ENCODE results near the gene SPP2.

SPP2 gene

DNA sequence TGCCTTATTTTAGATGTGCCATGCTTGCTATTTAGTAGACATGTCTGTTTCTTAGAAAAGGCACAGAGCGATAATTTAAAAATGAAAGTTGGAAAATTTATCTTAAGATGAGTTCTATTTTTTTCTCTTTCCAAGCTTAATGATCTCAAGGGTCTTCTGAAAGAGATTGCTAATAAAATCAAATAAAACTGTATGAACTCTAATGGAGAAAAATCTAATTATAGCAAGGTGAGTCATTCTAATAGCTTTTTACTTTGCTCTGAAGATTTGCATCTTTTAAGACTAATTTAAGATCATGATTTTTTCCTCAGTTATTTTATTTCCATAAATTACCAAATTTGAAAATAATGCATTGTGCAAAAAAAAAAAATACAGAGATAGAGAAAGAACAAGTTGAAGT is 36.1 kb upstream of the SPP2 start:
- Histone ChIP-seq H3K4me3 (ENCODE audit: insufficient read length, low read depth) (no peak overlapping the region), H3K9ac (ENCODE audit: insufficient read length, low read depth) (no peak overlapping the region), H3K36me3 (ENCODE audit: insufficient read depth, insufficient read length, low read length) (no peaks in the 10 kb centered on the region), H3K9me3 (ENCODE audit: insufficient read depth, low read length) (0 out of 2 replicates have a peak, but pooled peaks cover under 1% of the 10 kb centered on the region), H3K4me1 (ENCODE audit: insufficient read depth, insufficient read length) (no peaks in the 10 kb centered on the region), H3K27me3 (ENCODE audit: insufficient read depth, insufficient read length) (no peaks in the 10 kb centered on the region)
- DNase-seq (ENCODE audit: low read depth, low spot score) = no peak
- TF ChIP-seq YY1 (IDR thresholded peaks at IDR 0.05; ENCODE audit: insufficient read depth, insufficient read length) (no peak), SUZ12 (IDR thresholded peaks at IDR 0.05; ENCODE audit: extremely low read depth, insufficient read depth, insufficient read length) (no peak), ZNF274 (IDR thresholded peaks at IDR 0.05; ENCODE audit: low read depth, low read length) (no peak)

- Histone ChIP-seq H3K9ac (ENCODE audit: insufficient read length, low read depth) (no peak overlapping the region), H3K4me1 (ENCODE audit: insufficient read depth, insufficient read length) (no peaks in the 10 kb centered on the region), H3K9me3 (ENCODE audit: insufficient read depth, low read length) (peaks cover 6% of the 10 kb centered on the region; the same call in 1 of the 2 replicates), H3K36me3 (ENCODE audit: insufficient read depth, insufficient read length, low read length) (no peaks in the 10 kb centered on the region), H3K4me3 (ENCODE audit: insufficient read length, low read depth) (no peak overlapping the region), H3K27me3 (ENCODE audit: insufficient read depth, insufficient read length) (no peaks in the 10 kb centered on the region)
- DNase-seq (ENCODE audit: low read depth, low spot score) = no peak
- TF ChIP-seq ZNF274 (IDR thresholded peaks at IDR 0.05; ENCODE audit: low read depth, low read length) (no peak), SUZ12 (IDR thresholded peaks at IDR 0.05; ENCODE audit: extremely low read depth, insufficient read depth, insufficient read length) (no peak), YY1 (IDR thresholded peaks at IDR 0.05; ENCODE audit: insufficient read depth, insufficient read length) (no peak)
Observed at GRCh38 chr2:234015861-234016260, 34.6 kb upstream of the SPP2 start.

DNA sequence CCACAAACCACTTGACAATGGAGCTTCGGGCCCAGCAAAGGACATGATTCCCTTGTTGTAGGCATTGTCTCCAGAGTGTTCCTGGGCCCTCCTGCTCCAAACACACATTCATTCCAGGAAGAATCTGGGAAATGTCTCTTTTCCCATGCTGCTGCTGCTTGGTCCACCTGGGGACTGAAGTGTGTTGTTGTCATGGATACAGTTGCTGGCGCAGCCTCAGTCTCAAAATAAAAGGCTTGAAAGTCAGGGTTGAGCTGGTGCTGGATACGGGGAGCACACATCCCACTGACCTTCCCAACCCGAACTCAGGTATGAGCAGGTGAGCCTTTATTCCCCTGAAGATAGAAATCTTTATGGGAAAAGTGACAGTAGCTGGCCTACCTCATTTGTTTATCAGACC is 30.6 kb upstream of the SPP2 start:
- no peak for DNase-seq (ENCODE audit: low read depth, low spot score)
- H3K36me3 ChIP-seq (ENCODE audit: insufficient read depth, insufficient read length, low read length) = no peaks in the 10 kb centered on the region
- H3K27me3 ChIP-seq (ENCODE audit: insufficient read depth, insufficient read length) = no peaks in the 10 kb centered on the region
- H3K4me1 ChIP-seq (ENCODE audit: insufficient read depth, insufficient read length) = no peaks in the 10 kb centered on the region
- no peak for TF ChIP-seq SUZ12 (IDR thresholded peaks at IDR 0.05; ENCODE audit: extremely low read depth, insufficient read depth, insufficient read length)
- TF ChIP-seq YY1 (IDR thresholded peaks at IDR 0.05; ENCODE audit: insufficient read depth, insufficient read length) = no peak
- TF ChIP-seq ZNF274 (IDR thresholded peaks at IDR 0.05; ENCODE audit: low read depth, low read length) = no peak
- no peak overlapping the region for H3K9ac ChIP-seq (ENCODE audit: insufficient read length, low read depth)
- peaks cover 26% of the 10 kb centered on the region; the same call in 1 of the 2 replicates for H3K9me3 ChIP-seq (ENCODE audit: insufficient read depth, low read length)
- H3K4me3 ChIP-seq (ENCODE audit: insufficient read length, low read depth) = no peak overlapping the region

GRCh38 chr2:234020332-234020731 is 30.2 kb upstream of the SPP2 start:
- Histone ChIP-seq H3K4me3 (ENCODE audit: insufficient read length, low read depth) (no peak overlapping the region), H3K4me1 (ENCODE audit: insufficient read depth, insufficient read length) (no peaks in the 10 kb centered on the region), H3K9ac (ENCODE audit: insufficient read length, low read depth) (no peak overlapping the region), H3K27me3 (ENCODE audit: insufficient read depth, insufficient read length) (no peaks in the 10 kb centered on the region), H3K9me3 (ENCODE audit: insufficient read depth, low read length) (peaks cover 29% of the 10 kb centered on the region; the same call in 1 of the 2 replicates), H3K36me3 (ENCODE audit: insufficient read depth, insufficient read length, low read length) (no peaks in the 10 kb centered on the region)
- DNase-seq (ENCODE audit: low read depth, low spot score) = no peak
- TF ChIP-seq ZNF274 (IDR thresholded peaks at IDR 0.05; ENCODE audit: low read depth, low read length) (no peak), YY1 (IDR thresholded peaks at IDR 0.05; ENCODE audit: insufficient read depth, insufficient read length) (no peak)

DNA sequence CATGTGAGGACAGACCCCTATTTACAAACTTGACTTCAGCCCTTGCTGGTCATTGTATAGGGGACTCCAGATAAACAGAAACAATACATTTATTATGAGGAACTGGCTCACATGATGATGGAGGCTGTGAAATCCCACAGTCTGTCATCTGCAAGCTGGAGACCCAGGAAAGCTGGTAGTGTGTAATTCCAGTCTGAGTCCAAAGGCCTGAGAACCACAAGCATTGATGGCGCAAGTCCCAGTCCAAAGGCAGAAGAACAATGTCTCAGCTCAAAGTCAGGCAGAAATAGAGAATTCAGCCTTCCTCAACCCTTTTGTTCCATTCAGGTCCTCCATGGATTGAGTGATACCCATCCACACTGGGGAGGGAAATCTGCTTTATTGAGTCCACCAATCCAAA is 28.1 kb upstream of the SPP2 start:
- DNase-seq (ENCODE audit: low read depth, low spot score) = no peak
- H3K4me3 ChIP-seq (ENCODE audit: insufficient read length, low read depth) = no peak overlapping the region
- peaks cover 4% of the 10 kb centered on the region for H3K27me3 ChIP-seq (ENCODE audit: insufficient read depth, insufficient read length)
- peaks cover 29% of the 10 kb centered on the region; the same call in 1 of the 2 replicates for H3K9me3 ChIP-seq (ENCODE audit: insufficient read depth, low read length)
- no peaks in the 10 kb centered on the region for H3K36me3 ChIP-seq (ENCODE audit: insufficient read depth, insufficient read length, low read length)
- H3K4me1 ChIP-seq (ENCODE audit: insufficient read depth, insufficient read length) = no peaks in the 10 kb centered on the region
- H3K9ac ChIP-seq (ENCODE audit: insufficient read length, low read depth) = no peak overlapping the region
- TF ChIP-seq YY1 (IDR thresholded peaks at IDR 0.05; ENCODE audit: insufficient read depth, insufficient read length) (no peak), SUZ12 (IDR thresholded peaks at IDR 0.05; ENCODE audit: extremely low read depth, insufficient read depth, insufficient read length) (no peak), ZNF274 (IDR thresholded peaks at IDR 0.05; ENCODE audit: low read depth, low read length) (no peak)

- H3K27me3 ChIP-seq (ENCODE audit: insufficient read depth, insufficient read length) = peaks cover 4% of the 10 kb centered on the region
- peaks cover 29% of the 10 kb centered on the region; the same call in 1 of the 2 replicates for H3K9me3 ChIP-seq (ENCODE audit: insufficient read depth, low read length)
- H3K4me3 ChIP-seq (ENCODE audit: insufficient read length, low read depth) = no peak overlapping the region
- no peaks in the 10 kb centered on the region for H3K36me3 ChIP-seq (ENCODE audit: insufficient read depth, insufficient read length, low read length)
- no peaks in the 10 kb centered on the region for H3K4me1 ChIP-seq (ENCODE audit: insufficient read depth, insufficient read length)
- H3K9ac ChIP-seq (ENCODE audit: insufficient read length, low read depth) = no peak overlapping the region
- no peak for TF ChIP-seq ZNF274 (IDR thresholded peaks at IDR 0.05; ENCODE audit: low read depth, low read length)
- TF ChIP-seq YY1 (IDR thresholded peaks at IDR 0.05; ENCODE audit: insufficient read depth, insufficient read length) = no peak
- TF ChIP-seq SUZ12 (IDR thresholded peaks at IDR 0.05; ENCODE audit: extremely low read depth, insufficient read depth, insufficient read length) = no peak
- DNase-seq (ENCODE audit: low read depth, low spot score) = no peak
Observed at GRCh38 chr2:234024304-234024703, 26.2 kb upstream of the SPP2 start.

- TF ChIP-seq SUZ12 (IDR thresholded peaks at IDR 0.05; ENCODE audit: extremely low read depth, insufficient read depth, insufficient read length) (no peak), YY1 (IDR thresholded peaks at IDR 0.05; ENCODE audit: insufficient read depth, insufficient read length) (no peak), ZNF274 (IDR thresholded peaks at IDR 0.05; ENCODE audit: low read depth, low read length) (no peak)
- no peak overlapping the region for H3K4me3 ChIP-seq (ENCODE audit: insufficient read length, low read depth)
- no peaks in the 10 kb centered on the region for H3K4me1 ChIP-seq (ENCODE audit: insufficient read depth, insufficient read length)
- H3K9ac ChIP-seq (ENCODE audit: insufficient read length, low read depth) = no peak overlapping the region
- DNase-seq (ENCODE audit: low read depth, low spot score) = no peak
- peaks cover 23% of the 10 kb centered on the region; the same call in 1 of the 2 replicates for H3K9me3 ChIP-seq (ENCODE audit: insufficient read depth, low read length)
- H3K36me3 ChIP-seq (ENCODE audit: insufficient read depth, insufficient read length, low read length) = no peaks in the 10 kb centered on the region
- peaks cover 4% of the 10 kb centered on the region for H3K27me3 ChIP-seq (ENCODE audit: insufficient read depth, insufficient read length)
Observed at GRCh38 chr2:234025466-234025865, 25.0 kb upstream of the SPP2 start.
